ENCODE measurements around the gene SRRM4.

- TF ChIP-seq RAD21 (IDR thresholded peaks at IDR 0.05; ENCODE audit: low read depth) (no peak), USF1 (IDR thresholded peaks at IDR 0.05) (no peak), NFIC (IDR thresholded peaks at IDR 0.05) (no peak), ZBTB7A (IDR thresholded peaks at IDR 0.05; ENCODE audit: low read depth) (no peak), TEAD4 (IDR thresholded peaks at IDR 0.05) (no peak), TAF1 (IDR thresholded peaks at IDR 0.05; ENCODE audit: low read depth) (no peak), EP300 (IDR thresholded peaks at IDR 0.05; ENCODE audit: borderline replicate concordance) (no peak), TCF12 (IDR thresholded peaks at IDR 0.05; ENCODE audit: low read depth) (no peak), EGR1 (IDR thresholded peaks at IDR 0.05) (no peak), MAX (IDR thresholded peaks at IDR 0.05) (no peak), CREB1 (IDR thresholded peaks at IDR 0.05; ENCODE audit: low read depth) (no peak), YY1 (IDR thresholded peaks at IDR 0.05; ENCODE audit: low read depth) (no peak)
Measured at GRCh38 chr12:119177724-119178380, 196.5 kb downstream of the SRRM4 start.
